ENCODE results near the gene MMP26. TPM values are rescaled to one million over a fixed set of nuclear protein-coding genes. Genes with fewer than 3 reads are reported as not detected.

The MMP26 gene
- total RNA-seq, 1 donor, result not detected

- no peaks in the 10 kb centered on the region for H4K20me1 ChIP-seq (ENCODE audit: insufficient read depth, low read length)
- H3K9me3 ChIP-seq (ENCODE audit: low read depth, low read length), result peaks cover 3% of the 10 kb centered on the region
- TF ChIP-seq CTCF (IDR thresholded peaks at IDR 0.05; ENCODE audit: extremely low read depth, low read depth, low read length), result no peak
Measured at GRCh38 chr11:4727171-4727570, 22.6 kb downstream of the MMP26 start.

DNA sequence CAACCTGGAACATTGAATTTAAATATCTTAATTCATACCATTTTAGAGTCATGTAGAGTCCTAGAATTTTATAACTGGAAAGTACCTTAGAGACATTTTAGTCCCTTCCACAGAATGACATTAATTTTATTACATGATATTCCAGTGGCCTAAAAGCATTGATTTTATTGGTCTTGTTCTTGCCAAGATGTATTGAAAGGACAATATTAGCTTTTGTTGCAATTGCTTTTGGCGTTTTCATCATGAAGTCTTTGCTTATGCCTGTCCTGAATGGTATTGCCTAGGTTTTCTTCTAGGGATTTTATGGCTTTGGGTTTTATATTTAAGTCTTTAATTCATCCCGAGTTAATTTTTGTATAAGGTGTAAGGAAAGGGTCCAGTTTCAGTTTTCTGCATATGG lies 36.2 kb downstream of the MMP26 start:
- DNase-seq (ENCODE audit: insufficient read length, low spot score, missing footprints), result no peak
- H3K27me3 ChIP-seq (ENCODE audit: insufficient read depth, low read length), result no peaks in the 10 kb centered on the region
- no peak overlapping the region for H3K4me3 ChIP-seq (ENCODE audit: insufficient read depth, low read length)
- no peak overlapping the region for H3K4me2 ChIP-seq (ENCODE audit: insufficient read depth, low read length)
- H3K9me3 ChIP-seq (ENCODE audit: low read depth, low read length), result no peaks in the 10 kb centered on the region
- no peaks in the 10 kb centered on the region for H4K20me1 ChIP-seq (ENCODE audit: insufficient read depth, low read length)
- no peak for TF ChIP-seq CTCF (IDR thresholded peaks at IDR 0.05; ENCODE audit: extremely low read depth, low read depth, low read length)
- no peak overlapping the region for H2AFZ ChIP-seq (ENCODE audit: low read length)
- no peaks in the 10 kb centered on the region for H3K4me1 ChIP-seq (ENCODE audit: insufficient read depth, low read length)
- no peaks in the 10 kb centered on the region for H3K36me3 ChIP-seq (ENCODE audit: insufficient read depth, low read length)
- no peaks in the 10 kb centered on the region for H3K79me2 ChIP-seq (ENCODE audit: insufficient read depth, low read length)
- H3K27ac ChIP-seq (ENCODE audit: low read depth, low read length), result no peak overlapping the region

More at GRCh38 chr11:4727171-4727570, 22.6 kb downstream of the MMP26 start:
- no peak for DNase-seq (ENCODE audit: insufficient read length, low spot score, missing footprints)
- Histone ChIP-seq H2AFZ (ENCODE audit: low read length) (no peak overlapping the region), H3K79me2 (ENCODE audit: insufficient read depth, low read length) (no peaks in the 10 kb centered on the region), H3K27me3 (ENCODE audit: insufficient read depth, low read length) (no peaks in the 10 kb centered on the region), H3K27ac (ENCODE audit: low read depth, low read length) (no peak overlapping the region), H3K36me3 (ENCODE audit: insufficient read depth, low read length) (no peaks in the 10 kb centered on the region), H3K4me2 (ENCODE audit: insufficient read depth, low read length) (no peak overlapping the region), H3K4me3 (ENCODE audit: insufficient read depth, low read length) (no peak overlapping the region), H3K4me1 (ENCODE audit: insufficient read depth, low read length) (no peaks in the 10 kb centered on the region)

- no peaks in the 10 kb centered on the region for H4K20me1 ChIP-seq (ENCODE audit: insufficient read depth, low read length)
- no peak for TF ChIP-seq CTCF (IDR thresholded peaks at IDR 0.05; ENCODE audit: extremely low read depth, low read depth, low read length)
- no peak overlapping the region for H3K27ac ChIP-seq (ENCODE audit: low read depth, low read length)
- H2AFZ ChIP-seq (ENCODE audit: low read length), result no peak overlapping the region
- no peaks in the 10 kb centered on the region for H3K4me1 ChIP-seq (ENCODE audit: insufficient read depth, low read length)
- H3K79me2 ChIP-seq (ENCODE audit: insufficient read depth, low read length), result no peaks in the 10 kb centered on the region
- DNase-seq (ENCODE audit: insufficient read length, low spot score, missing footprints), result no peak
- H3K4me3 ChIP-seq (ENCODE audit: insufficient read depth, low read length), result no peak overlapping the region
- H3K9me3 ChIP-seq (ENCODE audit: low read depth, low read length), result no peaks in the 10 kb centered on the region
- H3K27me3 ChIP-seq (ENCODE audit: insufficient read depth, low read length), result no peaks in the 10 kb centered on the region
- no peak overlapping the region for H3K4me2 ChIP-seq (ENCODE audit: insufficient read depth, low read length)
- no peaks in the 10 kb centered on the region for H3K36me3 ChIP-seq (ENCODE audit: insufficient read depth, low read length)
Measured at GRCh38 chr11:4748438-4748837, 43.9 kb downstream of the MMP26 start.

GRCh38 chr11:4751201-4751600 lies 46.6 kb downstream of the MMP26 start:
- no peak for TF ChIP-seq CTCF (IDR thresholded peaks at IDR 0.05; ENCODE audit: extremely low read depth, low read depth, low read length)
- no peaks in the 10 kb centered on the region for H3K79me2 ChIP-seq (ENCODE audit: insufficient read depth, low read length)
- no peak overlapping the region for H3K27ac ChIP-seq (ENCODE audit: low read depth, low read length)
- H3K36me3 ChIP-seq (ENCODE audit: insufficient read depth, low read length), result no peaks in the 10 kb centered on the region
- H3K4me2 ChIP-seq (ENCODE audit: insufficient read depth, low read length), result no peak overlapping the region
- H3K4me3 ChIP-seq (ENCODE audit: insufficient read depth, low read length), result no peak overlapping the region
- H2AFZ ChIP-seq (ENCODE audit: low read length), result no peak overlapping the region
- H3K27me3 ChIP-seq (ENCODE audit: insufficient read depth, low read length), result no peaks in the 10 kb centered on the region
- no peak for DNase-seq (ENCODE audit: insufficient read length, low spot score, missing footprints)
- H4K20me1 ChIP-seq (ENCODE audit: insufficient read depth, low read length), result no peaks in the 10 kb centered on the region
- no peaks in the 10 kb centered on the region for H3K9me3 ChIP-seq (ENCODE audit: low read depth, low read length)
- no peaks in the 10 kb centered on the region for H3K4me1 ChIP-seq (ENCODE audit: insufficient read depth, low read length)

Other genes with a start within 250 kb of the MMP26 start
- gene OR52K1, start 222.1 kb upstream of the MMP26 start, total RNA-seq, result not detected in 2 replicates
- not detected in 2 replicates for gene OR52M1, start 159.6 kb upstream of the MMP26 start, total RNA-seq
- not detected in 2 replicates for gene OR52I2, start 123.0 kb upstream of the MMP26 start, total RNA-seq
- not detected in 2 replicates for gene OR52I1, start 110.7 kb upstream of the MMP26 start, total RNA-seq
- gene TRIM68, start 96.6 kb upstream of the MMP26 start, total RNA-seq, result 13.6 and 17.7 TPM in 2 replicates
- gene OR51D1, start 67.3 kb upstream of the MMP26 start, total RNA-seq, result not detected in 2 replicates
- not detected in 2 replicates for gene OR51E1, start 60.8 kb upstream of the MMP26 start, total RNA-seq
- gene OR51E2, start 6.9 kb upstream of the MMP26 start, total RNA-seq, result not detected in 2 replicates
- not detected in 2 replicates for gene OR51F1, start 65.2 kb downstream of the MMP26 start, total RNA-seq
- not detected in 2 replicates for gene OR52R1, start 99.6 kb downstream of the MMP26 start, total RNA-seq
- gene OR51F2, start 116.5 kb downstream of the MMP26 start, total RNA-seq, result not detected in 2 replicates
- not detected in 2 replicates for gene OR51S1, start 144.4 kb downstream of the MMP26 start, total RNA-seq
- gene OR51T1, start 177.1 kb downstream of the MMP26 start, total RNA-seq, result not detected in 2 replicates
- gene OR51A7, start 199.0 kb downstream of the MMP26 start, total RNA-seq, result not detected in 2 replicates
- not detected in 2 replicates for gene OR51G2, start 214.6 kb downstream of the MMP26 start, total RNA-seq
- gene OR51G1, start 219.6 kb downstream of the MMP26 start, total RNA-seq, result not detected in 2 replicates
- not detected in 2 replicates for gene OR51A4, start 242.8 kb downstream of the MMP26 start, total RNA-seq

All from osteoblast (primary cell).